GM18507 (cell line): ENCODE results near the gene GPR176.

ENCODE experiments used
- DNase-seq: peaks from one replicate; pipeline ENCODE4 v3.0.0; 2011; ENCODE audit warnings: low read depth; ENCODE audit not compliant: insufficient read length; ENCODE audit errors: extremely low spot score
- FAIRE-seq: peaks from 2 replicates; lab custom pipeline; 2011; peaks lifted over from hg19 to GRCh38; lab: Jason Lieb, UNC

Gene GPR176

GRCh38 chr15:39770748-39771689, 149.0 kb downstream of the GPR176 start:
- no peak for DNase-seq
- no peak for FAIRE-seq

DNA sequence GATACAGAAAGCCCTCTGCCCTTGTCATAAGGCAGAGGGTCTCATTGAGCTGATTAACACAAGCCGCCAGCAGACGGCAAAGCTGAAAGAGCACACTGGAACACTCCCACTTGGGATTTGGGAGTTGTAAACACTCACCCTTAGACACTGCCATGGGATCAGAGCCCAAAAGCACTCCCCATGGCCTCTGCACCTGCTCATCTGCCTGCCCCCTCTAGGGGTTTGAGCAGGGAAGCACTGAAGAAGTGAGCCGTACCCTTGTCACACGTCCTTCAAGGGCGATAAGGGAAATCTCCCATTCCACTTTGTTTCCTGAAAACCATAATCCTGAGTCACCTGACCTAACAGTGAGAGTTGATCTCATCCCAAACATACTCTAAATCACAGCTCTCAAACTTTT, 152.1 kb downstream of the GPR176 start:
- DNase-seq (no peak), FAIRE-seq (no peak)

GRCh38 chr15:39761006-39761405, 159.1 kb downstream of the GPR176 start:
- DNase-seq = no peak

GRCh38 chr15:39756806-39757522, 163.1 kb downstream of the GPR176 start:
- no peak for DNase-seq
- FAIRE-seq = peak; percentile 57

More at GRCh38 chr15:39761006-39761405, 159.1 kb downstream of the GPR176 start:
- no peak for FAIRE-seq

- FAIRE-seq (no peak), DNase-seq (no peak)
Measured at GRCh38 chr15:39752991-39753390, 167.1 kb downstream of the GPR176 start.

DNA sequence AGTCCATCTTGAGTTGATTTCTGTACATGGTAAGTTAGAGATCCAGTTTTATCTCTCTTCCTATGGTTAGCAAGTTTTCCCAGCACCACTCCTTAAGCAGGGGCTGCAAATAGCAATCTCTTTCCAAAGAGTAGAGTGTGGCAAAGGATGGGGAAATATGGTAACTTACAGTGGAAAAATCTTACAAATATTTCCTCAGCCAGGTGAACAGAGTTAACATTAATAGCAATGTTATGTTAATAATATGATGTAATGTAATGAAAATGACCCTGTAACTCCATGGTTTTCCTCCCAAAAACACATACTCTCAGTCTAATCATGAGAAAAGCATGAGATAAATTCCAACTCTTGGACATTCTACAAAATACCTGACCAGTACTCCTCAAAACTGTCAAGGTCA, 167.8 kb downstream of the GPR176 start:
- FAIRE-seq = no peak
- DNase-seq = no peak
